KOPT-K1 (cell line): ENCODE data around the gene SLC7A7.
"Not testable (repeated sequence)": the region's sequence is repeated elsewhere in the genome, so short reads cannot be mapped to it uniquely, and the experiment has no call there.

Source experiments
- H3K27ac ChIP-seq: fragments of 200-600 bp; sonication (generic); 2 replicates; pipeline ENCODE4 v1.5.1; 2016; ENCODE audit warnings: antibody characterized with exemption, mild to moderate bottlenecking, low read depth, low read length; ENCODE audit not compliant: poor library complexity, severe bottlenecking
- H3K36me3 ChIP-seq: fragments of 200-600 bp; sonication (generic); 2 replicates; pipeline ENCODE4 v1.5.1; 2017; ENCODE audit warnings: antibody characterized with exemption, mild to moderate bottlenecking, low read length, moderate library complexity; ENCODE audit not compliant: insufficient read depth
- H3K9me3 ChIP-seq: fragments of 200-600 bp; sonication (generic); 2 replicates; pipeline ENCODE4 v1.5.1; 2017; ENCODE audit warnings: antibody characterized with exemption, low read length, mild to moderate bottlenecking; ENCODE audit not compliant: insufficient read depth, poor library complexity, severe bottlenecking

SLC7A7 gene

GRCh38 chr14:22737052-22737451 lies 78.2 kb downstream of the SLC7A7 start:
- Histone ChIP-seq H3K9me3 (peaks cover 8% of the 10 kb centered on the region), H3K27ac (no peak overlapping the region), H3K36me3 (no peaks in the 10 kb centered on the region)

GRCh38 chr14:22736384-22736783 lies 78.9 kb downstream of the SLC7A7 start:
- not testable (repeated sequence) for H3K36me3 ChIP-seq, H3K27ac ChIP-seq, H3K9me3 ChIP-seq

- Histone ChIP-seq H3K27ac (no peak overlapping the region), H3K9me3 (peaks cover 8% of the 10 kb centered on the region), H3K36me3 (no peaks in the 10 kb centered on the region)
Measured at GRCh38 chr14:22735096-22735495, 80.1 kb downstream of the SLC7A7 start.

GRCh38 chr14:22733829-22734228 lies 81.4 kb downstream of the SLC7A7 start:
- peaks cover 8% of the 10 kb centered on the region for H3K9me3 ChIP-seq
- H3K36me3 ChIP-seq: no peaks in the 10 kb centered on the region
- H3K27ac ChIP-seq: no peak overlapping the region

- H3K9me3 ChIP-seq, H3K27ac ChIP-seq, H3K36me3 ChIP-seq: not testable (repeated sequence)
Measured at GRCh38 chr14:22732062-22732461, 83.2 kb downstream of the SLC7A7 start.

GRCh38 chr14:22726012-22726411 lies 89.2 kb downstream of the SLC7A7 start:
- Histone ChIP-seq H3K27ac (no peak overlapping the region), H3K9me3 (peaks cover 5% of the 10 kb centered on the region), H3K36me3 (no peaks in the 10 kb centered on the region)

GRCh38 chr14:22725374-22725773 lies 89.9 kb downstream of the SLC7A7 start:
- H3K36me3 ChIP-seq, H3K27ac ChIP-seq, H3K9me3 ChIP-seq: not testable (repeated sequence)

GRCh38 chr14:22724847-22725246 lies 90.4 kb downstream of the SLC7A7 start:
- not testable (repeated sequence) for H3K36me3 ChIP-seq, H3K9me3 ChIP-seq, H3K27ac ChIP-seq

GRCh38 chr14:22723815-22724214 lies 91.4 kb downstream of the SLC7A7 start:
- Histone ChIP-seq H3K36me3 (no peaks in the 10 kb centered on the region), H3K27ac (no peak overlapping the region), H3K9me3 (peaks cover 5% of the 10 kb centered on the region)
